ENCODE measurements around the gene NPR1.
"Not testable (repeated sequence)": the region's sequence is repeated elsewhere in the genome, so short reads cannot be mapped to it uniquely, and the experiment has no call there.

The NPR1 gene

DNA sequence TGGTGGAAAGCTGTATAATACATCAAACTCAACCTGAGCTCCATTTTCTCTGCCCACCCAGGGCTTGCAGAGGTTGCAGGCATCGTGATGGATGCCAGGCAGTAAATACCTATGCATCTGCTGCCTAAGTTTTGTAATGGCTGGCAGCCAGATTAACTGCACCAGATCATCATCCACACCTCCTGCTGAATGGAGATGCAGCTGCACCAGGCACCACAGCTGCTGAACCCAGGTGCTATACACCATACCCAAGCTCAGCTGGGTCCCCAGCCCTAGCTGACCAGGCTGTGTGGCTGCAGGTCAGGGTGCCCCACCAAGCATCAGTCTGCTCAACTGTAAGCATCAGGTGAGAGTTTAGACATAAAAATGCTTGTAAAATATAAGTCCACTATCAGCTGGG, 26.7 kb upstream of the NPR1 start:
- DNase-seq: peak; percentile 10

DNA sequence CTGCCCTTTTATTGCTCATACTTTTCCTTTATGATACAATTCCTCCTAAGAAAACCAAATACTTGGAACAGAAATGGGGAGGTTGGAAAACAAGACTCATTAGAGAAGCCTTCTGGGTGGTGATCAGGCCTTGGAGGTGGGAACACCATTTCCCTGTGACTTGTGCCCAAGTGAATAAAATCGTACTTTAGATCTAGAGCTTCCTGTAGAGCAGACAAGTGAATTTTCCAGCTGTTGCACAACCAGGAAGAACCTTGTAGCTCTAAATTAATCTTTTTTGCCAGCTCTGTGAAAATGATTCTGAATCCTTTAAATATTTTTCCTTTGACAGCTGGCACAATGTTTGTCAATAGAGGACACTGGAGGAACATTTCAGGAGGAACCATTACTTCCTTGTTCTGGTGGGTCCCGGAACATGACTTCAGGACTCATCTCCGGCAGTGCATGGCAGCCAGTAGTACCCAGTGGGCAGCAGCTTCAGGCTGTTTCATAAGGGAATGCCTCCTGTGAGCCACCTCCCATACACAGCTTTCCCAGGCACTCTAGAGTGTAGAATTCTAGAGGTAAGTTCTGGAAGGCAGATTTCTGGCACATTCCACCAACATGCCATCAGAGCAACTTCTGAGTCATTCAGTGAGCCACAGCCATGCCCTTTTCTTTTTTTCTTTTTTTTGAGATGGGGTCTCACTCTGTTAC, 25.5 kb upstream of the NPR1 start:
- DNase-seq: no peak

GRCh38 chr1:153655333-153655732, 23.2 kb upstream of the NPR1 start:
- peak; percentile 55 for DNase-seq

DNA sequence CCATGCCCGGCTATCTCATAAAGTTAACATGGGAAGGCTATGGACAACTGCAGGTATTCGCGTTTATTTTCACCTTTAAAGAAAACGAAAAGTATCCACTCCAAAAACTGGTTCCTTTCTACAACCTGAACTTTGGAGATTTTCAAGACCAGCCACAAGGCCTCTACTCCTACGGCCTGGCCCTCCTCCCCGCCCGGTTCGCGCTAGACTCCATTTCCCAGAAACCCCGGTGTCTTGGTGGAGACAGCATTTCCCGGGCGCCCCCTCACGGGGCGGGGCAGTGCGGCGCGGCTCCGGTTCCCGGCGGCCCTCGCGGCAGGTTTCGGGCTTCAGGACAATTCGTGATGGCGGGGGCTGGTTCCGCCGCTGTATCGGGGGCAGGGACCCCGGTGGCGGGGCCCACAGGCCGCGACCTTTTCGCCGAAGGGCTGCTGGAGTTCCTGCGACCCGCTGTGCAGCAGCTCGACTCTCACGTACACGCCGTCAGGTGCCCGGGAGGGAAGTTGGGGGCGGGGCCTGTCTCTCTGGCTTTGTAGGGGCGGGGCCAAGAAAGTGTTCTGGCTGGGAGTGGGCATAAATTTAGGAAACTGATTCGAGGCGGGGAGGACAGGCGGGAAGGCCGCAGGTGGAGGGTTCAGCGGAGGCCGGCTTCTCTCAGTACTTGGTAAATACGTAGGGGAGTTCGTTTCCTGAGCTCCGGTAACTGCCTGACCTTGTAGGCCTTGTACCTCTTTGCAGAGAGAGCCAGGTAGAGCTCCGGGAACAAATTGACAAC, 19.9 kb upstream of the NPR1 start, which contains the start of gene SNAPIN:
Gene SNAPIN, plus strand, starts transcription at position 304 of the 775 bp plus-strand sequence. Its CDS starts 41 bp downstream, at position 345.
- peak; percentile 87 for DNase-seq

- no peak for DNase-seq
Measured at GRCh38 chr1:153659175-153659534, 19.3 kb upstream of the NPR1 start.

DNA sequence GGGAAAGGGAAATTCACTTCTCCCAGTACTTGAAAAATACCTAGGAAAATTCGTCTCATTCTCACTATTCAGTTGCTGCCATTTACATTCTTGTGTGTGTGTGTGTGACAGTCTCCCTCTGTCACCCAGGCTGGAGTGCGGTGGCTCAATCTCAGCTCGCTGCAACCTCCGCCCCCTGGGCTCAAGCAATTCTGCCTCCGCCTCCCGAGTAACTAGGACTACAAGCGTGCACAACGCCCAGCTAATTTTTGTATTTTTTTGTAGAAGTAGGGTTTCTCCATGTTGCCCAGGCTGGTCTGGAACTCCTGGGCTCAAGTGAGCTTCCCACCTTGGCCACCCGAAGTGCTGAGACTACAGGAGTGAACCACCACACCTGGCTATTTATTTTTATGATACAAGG, 18.8 kb upstream of the NPR1 start:
- no peak for DNase-seq

DNA sequence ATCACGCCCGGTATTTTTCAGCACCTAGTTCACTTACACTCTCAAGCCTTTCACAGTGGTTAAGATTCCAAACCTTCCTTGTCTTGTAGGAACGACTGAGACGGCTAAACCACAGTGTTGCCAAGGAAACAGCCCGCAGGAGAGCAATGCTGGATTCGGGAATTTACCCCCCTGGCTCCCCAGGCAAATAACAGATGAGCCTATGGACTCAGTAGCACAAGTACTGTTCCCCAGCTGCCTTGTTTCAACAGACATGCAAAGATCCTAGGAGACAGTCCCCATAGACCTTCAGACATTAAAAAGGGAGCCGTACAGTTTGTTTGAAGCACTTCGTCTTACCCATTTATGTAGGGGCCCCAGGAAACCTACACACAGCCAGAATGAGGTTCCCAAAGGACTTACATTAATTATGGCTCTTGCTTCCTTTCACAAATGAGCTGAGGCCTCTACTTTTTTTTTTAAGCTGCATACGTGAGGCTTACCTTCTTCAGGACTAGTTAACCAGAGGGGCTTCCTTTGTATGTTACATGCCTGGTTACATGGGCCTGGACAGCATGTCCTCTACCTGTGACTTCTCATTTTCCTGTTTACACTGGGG, 17.3 kb upstream of the NPR1 start:
- no peak for DNase-seq

GRCh38 chr1:153662269-153662668, 16.2 kb upstream of the NPR1 start:
- no peak for DNase-seq

DNA sequence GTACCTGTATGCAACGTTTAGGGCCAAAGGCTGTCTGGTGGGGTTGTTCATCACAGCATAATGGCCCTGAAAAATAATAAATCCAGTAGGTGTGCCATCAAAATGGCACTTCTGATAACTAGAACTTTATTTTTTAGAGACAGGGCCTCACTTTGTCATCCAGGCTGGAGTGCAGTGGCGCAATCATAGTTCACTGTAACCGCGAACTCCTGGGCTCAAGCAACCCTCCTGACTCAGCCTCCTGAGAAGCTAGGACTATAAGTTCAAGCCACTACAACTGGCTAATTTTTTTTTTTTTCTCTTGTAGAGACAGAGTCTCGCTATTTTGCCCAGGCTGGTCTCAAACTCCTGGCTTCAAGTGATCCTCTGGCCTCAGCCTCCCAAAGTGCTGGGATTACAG, 15.3 kb upstream of the NPR1 start:
- DNase-seq: no peak

DNA sequence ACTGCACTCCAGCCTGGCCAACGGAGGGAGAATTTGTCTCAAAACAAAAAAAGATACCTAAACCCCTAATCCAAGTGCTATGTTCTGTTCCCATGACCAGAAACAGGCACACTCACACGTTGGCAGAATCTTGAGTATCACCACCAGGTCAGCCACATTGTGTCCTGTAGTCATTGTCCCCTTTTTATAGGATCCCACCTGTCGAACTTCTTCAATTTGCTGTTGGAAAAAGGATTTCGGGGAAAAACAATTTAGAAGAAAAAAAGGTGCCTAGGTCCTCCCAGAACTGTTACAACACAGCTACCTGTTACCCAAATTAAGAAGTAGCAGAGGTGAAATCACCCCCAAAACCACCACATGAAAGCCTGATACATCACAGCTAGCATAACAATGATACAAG, 11.0 kb upstream of the NPR1 start:
- no peak for DNase-seq

DNA sequence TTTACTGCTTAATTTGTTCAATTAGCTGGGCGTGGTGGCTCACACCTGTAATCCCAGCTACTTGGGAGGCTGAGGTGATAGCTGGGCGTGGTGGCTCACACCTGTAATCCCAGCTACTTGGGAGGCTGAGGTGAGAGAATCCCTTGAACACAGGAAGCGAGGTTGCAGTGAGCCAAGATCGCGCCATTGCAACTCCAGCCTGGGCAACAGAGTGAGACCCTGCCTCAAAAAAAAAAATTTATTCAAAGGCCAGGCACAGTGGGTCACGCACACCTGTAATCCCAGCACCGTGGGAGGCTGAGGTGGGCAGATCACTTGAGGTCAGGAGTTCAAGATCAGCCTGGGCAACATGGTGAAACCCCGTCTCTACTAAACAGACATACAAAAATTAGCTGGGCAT, 9.8 kb upstream of the NPR1 start:
- DNase-seq: not testable (repeated sequence)

DNA sequence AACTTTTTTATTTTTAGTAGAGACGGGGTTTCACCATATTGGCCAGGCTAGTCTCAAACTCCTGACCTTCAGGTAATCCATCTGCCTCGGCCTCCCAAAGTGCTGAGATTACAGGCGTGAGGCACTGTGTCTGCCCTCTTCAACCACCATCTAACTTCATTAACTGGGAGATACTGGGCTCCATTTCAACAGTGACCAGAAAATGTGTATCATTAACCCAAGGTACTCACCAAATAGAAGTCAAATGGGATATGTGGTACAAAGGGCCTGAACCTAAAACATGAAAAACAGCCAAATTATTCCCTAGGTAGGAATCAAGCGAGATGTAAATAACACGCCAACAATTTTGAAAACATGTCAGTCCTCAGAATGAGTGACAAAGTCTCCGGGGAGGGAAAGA, 8.9 kb upstream of the NPR1 start:
- DNase-seq: no peak

GRCh38 chr1:153670257-153670858, 8.1 kb upstream of the NPR1 start:
- DNase-seq: peak; percentile 23

DNA sequence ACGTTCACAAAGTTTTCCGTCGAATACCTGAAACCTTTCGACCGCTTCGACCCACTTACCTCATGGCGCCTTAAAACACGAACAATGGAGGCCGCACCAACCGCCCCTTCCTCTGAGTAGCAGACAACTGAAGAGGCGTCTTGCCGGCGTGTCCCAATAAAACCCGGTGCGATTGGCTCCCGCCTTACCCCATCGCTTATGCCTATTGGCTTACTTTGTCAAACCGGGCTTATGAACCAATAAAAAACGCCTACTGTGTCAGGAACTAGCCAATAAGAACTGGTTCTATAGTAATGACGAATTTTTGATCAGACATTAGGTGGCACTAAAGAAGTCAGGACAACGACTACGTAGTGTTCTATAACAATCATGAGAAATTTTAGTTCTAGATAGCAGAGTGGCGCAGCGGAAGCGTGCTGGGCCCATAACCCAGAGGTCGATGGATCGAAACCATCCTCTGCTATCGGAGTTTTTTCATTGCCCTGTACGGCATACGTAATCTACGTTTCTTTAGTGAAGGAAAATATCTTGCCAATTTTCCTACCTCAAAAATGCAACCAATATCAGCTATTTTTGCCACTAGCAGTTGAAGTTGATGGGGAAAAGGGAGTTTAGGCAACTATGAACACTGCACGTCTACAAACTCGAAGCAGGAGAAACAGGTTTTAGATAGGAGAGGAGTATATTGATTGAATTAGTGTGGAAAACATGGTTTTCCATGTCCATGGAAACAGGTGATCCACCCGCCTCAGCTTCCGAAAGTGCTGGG, 7.4 kb upstream of the NPR1 start, which contains the start of gene ILF2:
Gene ILF2, minus strand, starts transcription at position 135 of the 769 bp plus-strand sequence. Its CDS starts 71 bp downstream, at position 64.
- peak; percentile 99 for DNase-seq

DNA sequence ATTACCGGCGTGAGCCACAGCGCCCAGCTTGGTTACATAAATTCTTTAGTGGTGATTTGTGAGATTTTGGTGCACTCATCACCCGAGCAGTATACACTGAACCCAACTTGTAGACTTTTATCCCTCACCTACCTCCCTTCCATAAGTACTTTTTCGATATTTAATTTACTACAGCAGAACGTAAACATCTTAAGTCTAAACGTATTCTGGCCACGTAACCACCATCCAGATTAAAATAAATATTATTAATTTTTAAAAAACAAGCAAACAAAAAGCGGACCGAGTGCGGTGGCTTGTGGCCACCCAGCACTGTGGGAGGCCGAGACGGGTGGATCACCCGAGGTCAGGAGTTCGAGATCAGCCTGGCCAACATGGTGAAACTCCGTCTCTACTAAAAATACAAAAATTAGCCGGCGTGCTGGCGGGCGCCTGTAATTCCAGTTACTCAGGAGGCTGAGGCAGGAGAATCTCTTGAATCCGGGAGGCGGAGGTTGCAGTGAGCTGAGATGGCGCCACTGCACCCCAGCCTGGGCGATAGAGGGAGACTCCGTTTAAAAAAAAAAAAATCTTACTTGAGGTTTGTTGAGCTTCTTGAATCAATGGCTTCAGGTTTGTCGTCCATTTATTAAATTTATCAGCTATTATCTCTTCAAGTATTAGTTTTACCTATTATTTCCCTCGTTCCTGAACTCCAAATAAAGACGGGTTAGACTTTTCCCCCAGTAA, 6.7 kb upstream of the NPR1 start:
- DNase-seq: peak; percentile 50

DNA sequence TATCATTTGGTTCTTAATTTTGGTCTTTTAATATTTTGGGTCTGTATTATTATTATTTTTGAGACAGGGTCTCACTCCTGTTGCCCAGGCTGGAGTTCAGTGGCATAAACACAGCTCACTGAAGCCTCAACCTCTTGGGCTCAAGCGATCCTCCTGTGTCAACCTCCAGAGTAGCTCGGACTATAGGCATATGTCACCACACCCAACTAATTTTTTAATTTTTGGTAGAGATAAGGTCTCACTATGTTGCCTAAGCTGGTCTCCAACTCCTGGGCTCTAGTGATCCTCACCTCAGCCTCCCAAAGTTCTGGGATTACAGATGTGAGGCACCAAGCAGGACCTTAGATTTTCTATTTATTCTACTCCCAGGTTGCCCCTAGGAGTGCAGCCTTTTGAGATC, 5.0 kb upstream of the NPR1 start:
- no peak for DNase-seq

DNA sequence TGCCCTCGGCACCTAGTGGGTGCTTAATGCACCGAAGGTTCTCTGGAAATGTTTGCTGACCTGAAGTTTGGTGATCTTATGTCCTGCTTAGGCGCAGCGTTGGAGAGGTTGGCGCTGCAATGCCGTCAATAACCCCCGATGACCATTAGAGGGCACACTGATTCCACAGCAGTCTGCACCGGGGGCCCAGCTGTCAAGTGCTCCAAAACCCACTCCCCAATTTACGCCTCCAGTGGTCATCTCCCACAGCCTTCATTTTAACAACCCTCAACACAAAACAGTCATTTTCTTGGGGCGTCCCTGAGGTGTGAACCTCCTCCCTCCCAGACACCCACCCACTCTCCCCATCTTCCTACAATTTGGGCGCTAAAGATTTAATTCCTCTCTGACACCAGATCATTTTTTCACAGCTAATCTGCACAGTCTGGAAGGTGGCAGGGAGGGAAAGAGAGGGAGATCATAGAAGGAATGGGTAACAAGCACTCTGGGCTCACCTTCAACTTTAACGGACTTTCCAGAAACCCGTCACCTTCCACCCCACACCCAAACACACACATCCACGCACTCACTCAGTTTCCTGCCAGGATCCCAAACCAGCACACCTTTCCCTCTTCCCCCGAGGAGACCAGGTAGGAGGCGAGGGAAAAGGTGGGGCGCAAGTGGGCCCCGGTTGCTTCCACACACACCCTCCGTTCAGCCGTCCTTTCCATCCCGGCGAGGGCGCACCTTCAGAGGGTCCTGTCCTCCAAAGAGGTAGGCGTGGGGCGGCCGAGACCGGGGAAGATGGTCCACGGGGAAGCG, 570 bp upstream of the NPR1 start:
- peak; percentile 60 for DNase-seq

GRCh38 chr1:153679337-153680119, 1.0 kb downstream of the NPR1 start:
- peak; percentile 40 for DNase-seq

DNA sequence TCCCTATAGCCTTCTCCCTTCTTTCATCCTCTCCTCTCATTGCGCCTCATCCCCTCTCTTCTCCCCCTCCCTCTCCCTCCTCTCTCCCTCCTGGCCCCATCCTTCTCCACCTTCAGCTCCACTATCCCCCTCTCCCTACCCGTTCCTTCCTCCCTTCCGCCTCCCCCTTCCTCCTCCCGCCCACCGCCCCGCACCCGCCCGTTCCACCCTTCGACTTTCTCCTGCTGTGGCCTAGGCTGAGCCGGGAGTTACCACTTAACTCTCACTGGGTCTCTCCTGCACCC, 1.6 kb downstream of the NPR1 start:
- DNase-seq: no peak

GRCh38 chr1:153682730-153683129, 4.2 kb downstream of the NPR1 start:
- DNase-seq: no peak

DNA sequence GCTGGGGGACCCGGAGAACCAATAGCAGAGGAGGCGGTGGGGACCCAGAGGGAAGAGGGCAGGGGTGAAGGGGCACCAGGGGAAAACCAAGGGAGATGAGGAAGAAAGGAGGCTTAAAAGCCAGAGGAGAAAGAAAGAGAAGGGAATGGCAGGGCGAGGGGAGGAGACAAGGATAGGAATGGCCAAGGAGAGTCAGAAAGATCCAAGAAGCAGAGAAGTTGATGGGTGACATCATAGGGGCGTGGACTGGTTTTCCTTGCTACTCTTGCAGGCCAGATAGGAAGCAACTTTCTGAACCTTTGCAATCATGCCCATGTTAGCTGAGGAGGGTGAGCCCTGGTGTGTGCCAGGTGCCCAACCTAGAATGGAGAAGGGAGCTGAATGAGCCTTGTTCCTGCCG, 5.4 kb downstream of the NPR1 start:
- DNase-seq: no peak

All from NCI-H146 (cell line).